Activated gamma-delta T cell treated with anti-CD3 and anti-CD28 coated beads, Interleukin-2, amount 50 U/mL, for 16 hours (primary cell): Measurements from ENCODE around the gene CTNND1.

Source experiments
- DNase-seq: peaks from one replicate; pipeline ENCODE4 v3.0.0-alpha.2; 2020; ENCODE audit warnings: low read depth

Gene CTNND1

DNA sequence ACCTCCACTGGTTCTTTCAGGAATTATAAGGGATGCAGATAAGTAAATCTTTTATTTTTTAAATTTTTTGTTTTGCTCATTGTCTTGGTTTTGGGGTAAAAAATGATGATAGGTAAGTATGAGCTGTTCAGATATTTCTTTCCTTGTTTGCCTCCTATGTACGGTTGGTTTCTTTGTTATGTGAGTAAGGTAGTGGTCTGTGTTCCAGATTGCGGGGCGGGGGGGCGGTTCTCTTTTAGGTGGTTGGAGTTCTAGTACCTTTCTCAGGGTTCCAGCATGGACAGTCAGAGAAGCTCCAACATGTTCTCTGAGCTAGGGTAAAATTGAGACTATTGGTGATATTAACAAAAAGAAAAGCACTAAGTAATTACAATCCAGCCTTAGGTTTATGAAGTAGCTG, 2.4 kb downstream of the CTNND1 start:
- DNase-seq = no peak

DNA sequence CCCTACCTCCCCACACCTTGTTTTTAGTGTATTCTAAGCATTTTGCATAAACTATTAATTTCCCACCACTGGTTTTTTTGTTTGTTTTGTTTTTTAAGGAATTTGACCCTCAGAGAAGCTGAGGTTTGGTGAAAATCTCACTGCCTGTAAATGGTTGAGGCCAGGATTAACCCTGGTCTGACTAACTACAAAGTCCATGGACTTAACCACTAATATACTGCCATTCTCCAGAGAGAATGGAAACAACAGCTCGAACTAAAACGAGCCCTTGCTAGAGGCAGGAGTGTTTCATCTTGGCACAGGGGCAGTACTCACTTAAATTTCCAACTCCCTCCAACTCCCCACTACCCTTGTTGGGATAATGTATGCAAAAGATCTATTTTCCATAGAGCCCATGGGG, 3.0 kb downstream of the CTNND1 start:
- no peak for DNase-seq

DNA sequence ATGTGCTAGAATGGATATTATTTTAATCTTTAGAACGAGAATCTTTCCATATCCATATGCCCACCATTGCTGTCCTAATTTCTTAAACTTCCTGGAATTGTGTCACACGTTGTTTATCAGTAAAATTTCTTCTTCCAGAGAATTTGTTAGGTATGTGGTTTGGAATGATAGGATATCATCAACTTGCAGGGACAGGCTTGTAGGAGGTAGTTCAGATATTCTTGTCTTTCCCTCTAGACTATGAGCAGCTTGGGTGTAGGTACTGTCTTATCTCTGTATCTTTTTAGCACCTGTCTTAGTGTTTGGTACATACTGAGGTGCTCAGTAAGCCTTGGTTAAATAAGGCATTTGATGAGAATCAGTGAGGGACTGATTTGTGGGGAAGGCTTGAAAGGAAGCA, 3.4 kb downstream of the CTNND1 start:
- DNase-seq = no peak

DNA sequence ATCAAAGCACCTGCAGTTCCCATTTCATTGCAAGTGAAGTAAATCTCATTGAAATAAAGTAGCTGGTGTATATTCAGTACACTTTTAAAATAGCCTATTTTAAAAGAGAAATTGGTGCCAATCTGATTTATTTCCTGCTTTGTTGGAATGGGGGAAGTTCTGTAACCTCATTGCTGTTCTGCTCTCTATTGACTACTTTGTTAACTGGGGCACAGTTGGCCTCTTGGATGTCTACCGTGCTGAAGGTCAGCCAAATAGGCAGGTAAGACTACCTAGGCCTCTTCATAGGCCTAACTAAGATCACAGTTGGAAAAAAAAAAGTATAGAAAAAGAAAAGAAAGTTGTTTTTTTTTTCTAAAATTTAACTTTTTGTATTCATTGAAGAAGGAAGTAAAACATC, 9.2 kb downstream of the CTNND1 start:
- no peak for DNase-seq

DNA sequence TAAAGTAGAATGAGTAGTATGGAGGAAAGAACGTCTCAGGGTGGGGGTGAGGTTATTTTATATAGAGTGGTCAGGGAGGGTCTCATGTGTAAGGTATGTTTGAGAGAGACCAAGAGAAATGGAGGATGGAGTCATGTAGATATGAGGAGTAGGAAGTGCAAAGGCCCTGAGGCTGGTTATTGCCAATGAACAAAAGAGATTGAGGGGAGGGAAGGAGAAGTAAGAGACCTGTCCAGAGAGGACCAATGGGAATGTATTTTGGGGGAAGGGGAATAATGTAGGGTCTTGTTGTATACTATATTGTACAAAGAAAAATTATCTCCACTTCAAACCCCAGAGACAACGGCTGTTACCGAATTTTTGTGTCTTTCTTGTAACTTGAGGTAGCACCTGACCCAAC, 9.8 kb downstream of the CTNND1 start:
- DNase-seq = no peak

DNA sequence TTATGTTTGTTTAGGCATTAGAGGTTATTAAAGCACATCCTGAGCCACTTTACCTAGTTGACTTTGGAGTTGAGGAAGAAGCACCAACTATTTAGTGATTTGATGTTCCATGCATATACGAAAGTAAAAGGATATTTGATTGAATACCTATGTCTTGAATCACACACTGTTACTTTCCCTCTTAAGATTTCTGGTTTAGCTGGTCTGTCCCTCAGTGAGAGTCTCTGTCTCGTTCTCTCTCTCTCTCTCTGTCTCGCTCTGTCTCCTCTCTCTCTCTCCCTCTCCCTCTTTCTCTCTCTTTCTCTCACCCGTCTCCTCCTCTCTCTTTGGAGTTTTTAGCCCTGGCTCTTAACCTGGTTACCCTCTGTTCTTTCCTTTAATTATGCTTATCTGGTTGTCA, 11.0 kb downstream of the CTNND1 start:
- no peak for DNase-seq

DNA sequence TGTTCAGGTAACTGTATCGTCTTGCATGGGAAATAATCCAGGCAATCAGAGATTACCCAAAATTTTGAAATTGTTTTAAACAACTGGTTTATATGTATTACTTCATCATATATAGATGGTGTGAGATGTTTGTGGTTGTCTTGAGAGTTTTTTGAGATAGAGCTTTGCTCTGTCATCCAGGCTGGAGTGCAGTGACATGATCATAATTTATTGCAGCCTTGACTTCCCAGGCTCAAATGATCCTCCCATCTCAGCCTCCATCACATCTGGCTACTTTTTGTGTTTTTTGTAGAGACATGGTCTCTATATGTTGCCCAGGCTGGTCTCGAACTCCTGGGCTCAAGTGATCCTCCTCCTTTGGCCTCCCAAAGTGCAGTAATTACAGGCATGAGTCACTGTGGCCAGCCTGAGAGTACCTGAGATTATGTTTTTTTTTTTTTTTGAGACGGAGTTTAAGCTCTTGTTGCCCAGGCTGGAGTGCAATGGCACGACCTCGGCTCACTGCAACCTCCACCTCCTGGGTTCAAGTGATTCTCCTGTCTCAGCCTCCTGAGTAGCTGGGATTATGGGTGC, 11.5 kb downstream of the CTNND1 start:
- DNase-seq = no peak

DNA sequence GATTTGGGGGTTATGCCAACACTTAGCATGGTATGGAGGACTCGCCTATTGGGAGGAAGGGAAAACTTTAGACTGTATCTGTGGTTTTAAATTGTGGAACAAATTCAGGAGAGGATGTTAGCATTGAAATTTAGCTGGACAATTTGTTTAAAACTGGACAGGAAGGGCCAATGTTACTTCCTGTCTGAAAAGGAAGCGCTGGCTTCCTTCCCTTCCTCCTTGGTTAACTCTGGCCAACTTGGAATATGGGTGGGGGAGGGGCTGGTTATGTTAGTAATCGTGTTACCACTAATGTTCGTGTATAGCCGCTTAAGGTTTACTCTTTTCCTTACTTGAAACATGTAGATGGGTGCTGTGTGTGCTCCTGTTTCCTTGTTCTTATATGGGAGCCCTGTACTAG, 13.9 kb downstream of the CTNND1 start:
- no peak for DNase-seq

DNA sequence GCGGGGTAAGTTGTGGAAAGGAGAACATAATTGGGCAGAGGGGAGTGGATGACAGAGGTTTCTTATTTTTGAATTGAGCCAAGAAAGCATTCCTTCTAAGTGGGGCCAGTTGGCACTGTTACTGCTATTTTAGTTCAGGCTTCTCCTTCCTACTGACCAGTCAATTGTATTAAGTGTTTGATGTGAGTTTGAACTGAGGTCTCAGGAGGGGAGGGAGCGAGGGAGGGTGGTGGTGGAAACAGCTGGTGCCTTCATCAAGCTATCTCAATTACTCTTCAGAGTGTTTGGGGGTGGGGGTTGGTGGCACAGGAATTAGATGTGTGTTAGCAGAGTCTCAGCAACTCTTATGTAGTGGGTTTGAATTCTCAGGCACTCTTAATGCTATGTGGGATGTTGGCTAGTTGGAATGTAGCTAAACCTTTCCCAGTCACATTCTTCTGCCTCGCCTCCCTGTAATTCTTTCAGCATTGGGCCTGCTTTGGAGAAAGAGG, 14.5 kb downstream of the CTNND1 start:
- no peak for DNase-seq

DNA sequence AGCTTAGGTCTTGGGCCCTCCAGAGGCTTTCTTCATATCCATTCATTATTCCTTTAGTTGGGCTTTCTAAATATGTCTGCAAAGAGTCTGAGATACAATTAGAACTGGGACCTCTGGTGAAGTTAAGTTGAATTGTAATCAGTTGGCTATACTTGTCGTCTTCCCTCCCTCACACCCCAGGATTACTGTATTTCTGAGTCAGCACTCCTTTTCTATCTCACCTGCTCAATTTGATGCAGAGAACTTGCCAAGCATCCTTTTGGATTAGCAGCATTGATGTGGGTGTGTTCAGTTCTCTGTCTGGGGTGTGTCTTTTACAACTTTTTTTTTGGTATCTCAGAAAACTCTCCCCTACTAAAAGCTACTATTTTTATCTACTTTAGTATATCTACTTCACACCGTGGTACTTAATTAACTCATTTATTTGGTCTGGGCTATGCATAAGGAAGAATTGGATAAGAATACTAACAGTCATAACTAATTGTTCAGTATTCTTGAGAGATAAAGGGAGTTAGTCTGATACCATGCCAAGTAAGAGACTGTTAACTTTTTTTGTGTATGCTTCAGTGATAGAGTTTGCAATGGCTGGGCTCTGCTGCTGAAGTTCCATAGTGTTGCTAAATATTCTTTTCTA, 15.1 kb downstream of the CTNND1 start:
- DNase-seq = no peak

DNA sequence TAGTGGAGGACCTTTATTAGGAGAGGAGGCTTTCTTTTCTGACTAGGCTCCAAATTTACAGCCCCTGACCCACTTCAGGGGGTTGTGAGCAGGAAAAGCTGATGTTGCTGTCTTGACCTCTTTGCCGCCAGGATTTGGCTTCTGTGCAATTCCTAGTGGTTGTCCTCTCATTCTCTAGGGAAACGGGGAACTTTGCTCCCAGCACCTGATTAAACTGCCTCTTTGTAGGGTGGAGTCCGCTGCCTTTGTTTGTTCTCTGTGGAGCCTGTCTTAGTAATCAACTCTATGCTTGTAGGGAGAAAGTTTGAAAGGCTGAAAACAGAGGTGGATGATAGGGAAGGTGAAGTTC, 16.3 kb downstream of the CTNND1 start:
- no peak for DNase-seq

DNA sequence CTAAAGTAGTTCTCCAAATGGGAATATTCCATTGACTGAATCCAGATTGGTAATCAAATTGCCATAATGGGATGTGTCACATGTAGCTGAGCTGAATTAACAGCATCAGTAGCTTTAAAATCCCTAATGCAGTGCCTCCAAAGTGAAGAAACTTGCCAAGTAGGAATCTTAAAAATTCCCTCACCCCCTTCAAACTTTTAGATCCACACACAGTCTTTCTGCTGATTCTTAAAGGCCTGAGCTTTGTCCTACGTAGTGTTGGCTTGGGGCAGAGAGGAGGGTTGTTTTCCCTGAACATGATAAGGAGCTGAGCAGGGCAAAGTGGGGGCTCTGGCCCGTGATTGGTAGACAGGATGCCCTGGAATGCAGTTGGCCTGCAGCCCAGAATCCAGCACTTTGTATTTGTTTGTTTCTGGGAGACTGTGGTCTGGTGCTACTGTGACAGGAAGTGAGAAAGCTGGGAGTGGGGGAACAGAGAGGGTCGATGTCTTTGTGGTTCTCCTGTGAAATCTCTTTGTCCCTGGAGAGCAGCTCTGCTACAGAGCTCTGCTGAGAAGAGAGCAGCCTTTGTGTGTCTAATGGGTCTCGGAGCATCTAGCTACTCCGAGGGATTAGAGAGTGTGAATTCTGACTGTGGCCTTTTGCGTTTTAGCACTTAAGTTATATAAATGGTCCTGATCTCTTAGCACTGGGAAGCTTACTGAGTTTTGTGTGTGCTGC, 16.9 kb downstream of the CTNND1 start:
- no peak for DNase-seq

DNA sequence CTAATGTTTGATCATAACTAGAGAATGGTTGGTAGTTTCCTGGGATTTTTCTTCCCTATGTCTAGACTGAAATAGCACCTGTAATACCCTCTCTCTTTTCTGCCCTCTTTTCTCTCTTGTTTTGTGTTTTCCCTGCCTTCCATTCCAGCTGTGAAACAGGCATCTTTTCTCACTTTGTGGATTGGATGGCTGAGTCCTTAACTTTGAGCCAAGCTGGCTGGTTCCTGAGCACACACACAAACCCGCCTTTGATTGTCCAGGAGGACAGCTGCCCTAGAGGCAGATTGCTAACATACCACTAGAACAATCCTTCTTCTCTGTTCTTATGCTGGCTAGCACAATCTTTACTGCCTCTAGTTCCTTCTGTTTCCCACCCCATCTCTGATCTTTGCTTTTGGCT, 17.7 kb downstream of the CTNND1 start:
- DNase-seq = no peak

DNA sequence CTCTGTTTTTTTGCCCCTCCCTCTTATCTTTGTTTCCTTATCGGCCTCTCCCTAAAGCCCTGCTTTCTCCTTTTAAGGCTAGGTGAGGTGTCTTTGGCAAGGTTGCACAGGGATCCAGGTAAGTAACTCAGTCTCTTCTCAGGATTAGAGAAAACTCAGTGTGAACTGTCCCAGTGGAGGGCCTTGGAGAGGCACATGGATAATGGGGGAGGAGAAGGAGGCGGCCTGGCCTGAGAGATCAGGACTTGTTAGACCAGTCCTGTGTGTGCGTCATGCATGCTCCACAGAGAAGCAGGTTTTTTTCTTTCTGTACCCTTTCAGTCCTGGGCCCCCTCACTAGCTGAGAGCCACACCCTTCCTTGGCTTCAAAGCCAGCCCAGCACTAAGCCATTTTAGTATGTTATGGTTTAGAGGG, 19.9 kb downstream of the CTNND1 start:
- DNase-seq = no peak

DNA sequence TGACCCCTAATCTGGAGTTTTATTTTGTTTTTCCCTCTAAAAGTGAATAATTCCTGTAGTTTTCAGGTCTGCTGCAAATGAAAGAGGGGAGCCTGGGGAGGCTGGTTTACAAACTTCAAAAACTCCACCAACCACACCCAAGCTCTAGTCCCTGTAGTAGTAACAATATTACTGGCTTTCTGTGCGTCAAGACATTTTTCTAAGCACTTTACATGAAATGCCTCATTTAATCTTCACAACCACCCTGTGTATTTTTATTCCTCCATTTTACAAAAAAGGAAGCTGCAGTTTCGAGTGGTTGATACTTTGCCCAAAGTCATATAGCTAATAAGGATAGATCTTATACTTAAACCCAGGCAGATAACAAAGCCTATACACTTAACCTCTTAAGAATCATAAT, 23.5 kb downstream of the CTNND1 start:
- no peak for DNase-seq

DNA sequence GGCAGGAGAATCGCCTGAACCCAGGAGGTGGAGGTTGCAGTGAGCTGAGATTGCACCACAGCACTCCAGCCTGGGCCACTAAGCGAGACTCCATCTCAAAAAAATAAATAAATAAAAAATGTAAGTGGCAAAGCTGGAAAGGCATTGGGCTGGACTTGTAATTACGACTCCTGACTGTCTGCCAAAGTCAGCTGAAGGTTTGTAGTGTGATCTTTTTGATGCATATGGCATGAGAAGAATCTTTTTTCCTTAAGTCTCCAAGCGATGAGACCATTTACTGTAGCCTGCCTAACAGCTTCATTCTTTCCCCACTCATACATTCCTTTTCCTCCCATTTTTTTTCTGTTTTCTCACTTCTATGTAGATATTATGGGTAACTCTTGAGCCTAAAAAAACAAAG, 24.8 kb downstream of the CTNND1 start:
- DNase-seq = no peak

DNA sequence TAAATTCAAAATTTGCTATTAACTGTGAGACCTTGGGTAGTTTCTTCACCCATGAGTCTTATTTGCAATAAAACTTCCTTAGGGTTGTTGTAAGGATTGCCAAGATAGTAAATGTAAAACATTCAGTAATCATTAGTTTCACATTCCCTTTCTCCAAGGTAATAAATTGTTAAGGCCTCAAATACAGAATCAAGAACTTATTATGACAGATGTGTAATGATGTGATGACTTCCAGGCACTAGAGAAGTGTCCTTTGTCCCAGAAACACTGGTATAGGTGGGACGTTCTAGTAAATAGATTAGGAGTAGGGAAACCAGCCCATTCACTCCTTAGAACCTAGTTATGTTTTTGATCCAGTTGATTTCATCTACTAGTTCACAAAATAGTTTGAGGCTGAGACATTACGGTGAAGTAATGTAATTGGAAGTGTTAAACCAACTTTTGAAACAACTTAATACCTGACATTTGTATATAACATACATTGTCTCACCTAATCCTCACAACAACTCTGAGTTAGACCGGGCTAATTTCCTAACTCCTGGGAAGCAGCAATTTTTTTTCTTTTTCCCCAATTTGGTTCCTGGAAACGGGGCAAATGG, 25.5 kb downstream of the CTNND1 start:
- no peak for DNase-seq

DNA sequence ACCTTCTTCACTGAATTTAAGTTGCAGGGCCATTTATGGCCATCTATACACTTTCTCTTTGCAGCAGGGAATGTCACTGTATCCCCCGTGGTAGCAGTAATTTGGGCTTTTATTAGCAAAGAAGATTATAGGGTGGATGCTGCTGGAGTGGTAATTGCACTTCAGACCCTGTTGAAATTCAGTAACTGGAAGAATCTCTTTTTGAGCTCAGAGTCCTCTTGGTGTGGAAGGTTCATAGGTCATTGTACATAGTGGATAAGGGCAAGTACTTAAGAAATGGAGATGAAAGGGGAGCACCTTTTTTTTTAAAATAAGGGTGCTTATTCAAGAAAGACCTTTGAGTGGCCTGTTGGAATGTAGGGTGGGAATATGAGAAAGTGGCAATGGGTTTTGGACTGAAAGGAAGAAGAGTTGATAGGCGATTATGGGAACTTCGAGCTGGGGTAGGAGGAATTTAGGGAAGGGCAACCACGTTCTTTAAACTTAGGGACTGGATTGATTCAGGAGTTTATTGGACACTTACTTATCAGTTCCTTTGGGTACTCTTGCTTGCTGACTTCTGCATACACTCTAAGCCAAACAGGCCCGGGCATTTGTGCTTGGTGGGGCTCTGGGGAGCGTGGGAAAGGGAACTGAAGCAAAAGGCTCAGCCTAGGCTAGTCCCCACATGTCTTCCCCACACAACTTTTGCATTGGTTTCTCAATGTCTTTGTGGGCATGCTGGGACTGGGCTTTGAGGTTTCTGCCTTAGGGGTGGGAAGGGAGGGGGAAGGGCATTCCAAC, 26.5 kb downstream of the CTNND1 start:
- no peak for DNase-seq

DNA sequence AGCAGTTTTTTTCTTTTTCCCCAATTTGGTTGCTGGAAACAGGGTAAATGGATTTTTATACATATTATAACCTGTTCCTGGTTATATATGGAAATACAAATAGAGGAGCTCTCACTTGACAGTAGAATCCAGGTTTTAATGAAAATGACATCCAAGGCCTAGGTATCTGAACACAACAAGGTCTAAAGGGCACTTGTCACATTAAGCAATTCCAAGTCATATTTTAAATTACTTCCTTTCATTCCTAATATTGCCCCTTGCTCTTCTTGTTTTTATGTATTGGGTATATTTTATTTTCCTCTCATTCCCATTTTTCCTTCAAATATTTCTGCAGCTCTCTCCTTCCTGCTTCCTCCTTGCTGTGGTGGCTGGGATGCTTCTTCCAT, 27.1 kb downstream of the CTNND1 start:
- no peak for DNase-seq

DNA sequence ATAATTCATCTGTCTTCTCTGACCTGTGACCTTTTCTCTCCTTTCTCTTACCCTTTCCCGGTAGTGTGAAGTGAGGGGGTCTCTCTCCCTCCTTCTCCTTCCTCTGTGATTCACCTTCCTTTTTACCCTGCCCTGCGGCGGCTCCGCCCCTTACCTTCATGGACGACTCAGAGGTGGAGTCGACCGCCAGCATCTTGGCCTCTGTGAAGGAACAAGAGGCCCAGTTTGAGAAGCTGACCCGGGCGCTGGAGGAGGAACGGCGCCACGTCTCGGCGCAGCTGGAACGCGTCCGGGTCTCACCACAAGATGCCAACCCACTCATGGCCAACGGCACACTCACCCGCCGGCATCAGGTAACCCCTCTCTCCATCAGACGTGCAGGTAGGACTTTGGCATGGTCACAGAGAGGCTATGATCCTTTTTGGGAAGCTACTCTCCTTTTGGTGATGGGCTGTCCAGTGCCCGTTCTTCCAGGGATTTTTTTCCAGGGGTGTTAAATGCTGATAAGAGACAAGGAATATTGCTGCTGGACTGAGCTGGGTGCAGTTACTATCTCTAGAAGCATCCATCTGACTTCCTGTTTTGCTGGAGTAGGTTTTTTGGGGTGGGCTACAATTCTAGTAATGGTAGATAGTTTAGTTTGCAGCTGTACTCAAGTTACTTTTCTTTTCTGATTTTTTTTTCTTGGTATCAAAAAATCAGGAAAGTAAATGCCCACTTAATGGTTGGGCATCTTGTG, 29.9 kb downstream of the CTNND1 start:
- no peak for DNase-seq

DNA sequence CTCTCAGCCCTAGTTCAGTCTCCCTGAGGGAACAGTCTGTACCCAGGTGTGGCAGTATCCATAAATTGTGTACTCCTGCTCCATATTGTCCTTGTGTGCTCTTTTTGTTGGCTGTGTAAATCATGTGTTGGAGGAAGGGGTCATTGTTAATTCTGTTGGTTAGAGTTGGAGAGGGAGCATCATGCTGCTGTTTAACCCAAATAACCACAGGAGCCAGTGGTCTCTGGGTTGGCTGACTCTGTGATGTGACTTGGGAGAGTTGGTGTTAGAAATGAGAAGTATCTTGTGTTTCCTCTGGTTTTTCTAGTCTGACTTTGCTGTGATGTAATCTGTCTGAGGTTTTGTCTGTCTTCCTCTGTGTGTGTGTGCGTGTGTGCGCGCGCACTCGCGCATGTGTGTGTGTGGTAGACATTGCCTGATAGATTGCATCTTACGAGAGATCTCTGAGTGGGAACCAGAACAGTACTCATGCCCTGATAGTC, 30.5 kb downstream of the CTNND1 start:
- peak; percentile 73 for DNase-seq

DNA sequence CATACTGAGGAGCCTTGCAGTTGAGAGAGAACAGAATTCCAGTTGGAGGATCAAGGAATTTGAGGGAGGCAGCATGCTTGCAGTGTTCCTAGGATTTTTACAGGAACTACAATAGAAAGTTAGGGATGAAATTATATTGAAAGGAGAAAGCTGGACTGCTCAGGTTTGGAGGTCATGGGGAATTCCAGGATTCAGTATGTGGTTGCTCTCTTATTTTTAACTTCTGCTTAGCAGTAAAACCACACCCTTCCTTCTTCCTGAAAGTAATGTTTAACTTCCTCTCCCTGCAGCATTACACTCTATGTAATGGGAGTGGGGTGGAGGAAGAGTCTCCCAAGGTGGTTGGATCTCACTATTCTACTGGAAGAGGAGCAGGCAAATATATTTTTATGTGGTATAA, 31.3 kb downstream of the CTNND1 start:
- no peak for DNase-seq
